SKM-1 (cell line): ENCODE data around the gene CABLES1.

Experiments
- DNase-seq: peaks from one replicate; lab custom pipeline; 2025; ENCODE audit not compliant: unreplicated experiment; lab: John Stamatoyannopoulos, UW

The CABLES1 gene

DNA sequence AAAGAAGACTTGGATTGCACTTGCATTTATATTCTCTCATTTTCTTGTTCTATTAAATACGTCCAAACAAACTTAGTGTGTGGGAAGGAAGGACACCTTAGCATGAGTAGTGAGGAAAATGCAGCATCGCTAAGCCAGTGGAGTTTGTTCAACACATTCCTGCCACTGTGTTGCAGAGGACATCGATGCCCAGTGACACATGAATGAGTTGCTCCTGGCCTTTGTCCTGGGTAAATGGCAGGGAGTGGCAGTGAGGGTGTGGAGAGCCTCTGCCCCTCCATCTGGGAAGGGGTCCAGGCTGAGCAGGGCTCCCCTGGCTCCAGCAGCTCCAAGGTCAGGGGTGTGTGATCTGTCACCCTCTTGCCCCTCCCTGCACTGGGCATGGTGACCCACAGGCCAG, 75.9 kb downstream of the CABLES1 start:
- no peak for DNase-seq

GRCh38 chr18:23212161-23212560, 76.9 kb downstream of the CABLES1 start:
- DNase-seq, result no peak

GRCh38 chr18:23213200-23213599, 77.9 kb downstream of the CABLES1 start:
- no peak for DNase-seq

- DNase-seq, result no peak
Measured at GRCh38 chr18:23217781-23218180, 82.5 kb downstream of the CABLES1 start.

DNA sequence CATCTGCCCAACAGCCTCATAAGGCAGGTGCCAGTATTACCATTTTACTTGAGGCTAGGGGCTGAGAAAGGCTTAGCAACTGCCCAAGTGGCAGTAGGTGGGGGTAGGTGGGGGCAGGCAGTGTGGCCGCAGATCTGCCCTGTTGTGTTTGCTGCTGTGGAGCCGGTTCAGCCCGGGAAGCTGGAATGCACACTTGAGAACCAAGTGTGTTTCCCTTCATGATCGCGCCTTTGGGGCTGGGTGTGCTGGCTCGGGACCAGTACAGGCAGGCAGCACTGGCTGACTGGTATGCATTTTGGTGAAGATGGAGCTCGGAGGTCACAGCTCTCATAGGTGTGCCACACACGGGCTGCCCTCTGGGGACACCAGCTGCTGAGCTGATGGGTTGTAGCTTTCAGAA, 85.1 kb downstream of the CABLES1 start:
- no peak for DNase-seq

- DNase-seq, result no peak
Measured at GRCh38 chr18:23223641-23224040, 88.4 kb downstream of the CABLES1 start.

DNA sequence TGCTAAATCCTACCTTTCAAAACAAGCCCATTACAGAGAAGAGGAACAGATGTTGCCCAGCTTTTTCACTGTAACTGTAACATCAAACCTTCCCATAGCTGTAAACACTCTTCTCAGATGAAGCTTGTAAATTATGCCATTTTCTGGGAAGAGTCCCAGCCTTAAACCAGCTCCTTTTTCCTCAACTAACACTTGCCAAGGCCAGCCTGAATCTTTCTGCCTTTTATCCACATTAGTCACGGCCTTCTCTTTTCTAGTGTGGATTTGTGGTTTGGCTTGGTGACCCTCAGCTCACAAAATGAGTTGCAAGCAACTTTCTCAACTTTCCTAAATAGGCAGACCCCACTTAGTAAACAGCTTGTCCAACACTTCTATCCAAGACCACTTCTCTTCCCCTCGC, 90.2 kb downstream of the CABLES1 start:
- no peak for DNase-seq

- no peak for DNase-seq
Measured at GRCh38 chr18:23226391-23226790, 91.1 kb downstream of the CABLES1 start.

GRCh38 chr18:23226930-23227725, 91.8 kb downstream of the CABLES1 start:
- DNase-seq, result no peak

GRCh38 chr18:23227726-23228070, 92.4 kb downstream of the CABLES1 start:
- DNase-seq, result no peak

- DNase-seq, result no peak
Measured at GRCh38 chr18:23228102-23229061, 93.1 kb downstream of the CABLES1 start.

DNA sequence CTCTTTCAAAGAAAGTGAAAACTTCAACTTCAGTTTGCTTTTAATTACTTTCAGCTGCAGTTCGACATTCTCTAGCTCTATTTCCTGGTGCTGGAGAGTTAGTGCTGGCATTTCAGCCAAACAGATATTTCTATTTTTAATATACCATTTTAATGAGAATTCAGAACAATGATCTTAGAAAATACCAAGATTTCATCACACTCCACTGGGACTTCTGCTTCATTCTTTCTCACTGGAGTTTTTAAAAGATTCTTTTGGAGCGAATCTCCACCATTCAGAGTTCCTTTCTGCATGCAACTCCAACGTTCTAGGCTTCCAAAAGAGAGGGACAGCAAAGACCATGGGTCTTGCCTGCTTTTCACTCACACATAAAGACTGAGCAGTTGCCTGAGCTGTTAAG, 94.2 kb downstream of the CABLES1 start:
- no peak for DNase-seq

GRCh38 chr18:23230686-23231085, 95.4 kb downstream of the CABLES1 start:
- no peak for DNase-seq

- DNase-seq, result peak; percentile 94
Measured at GRCh38 chr18:23231340-23232021, 96.2 kb downstream of the CABLES1 start.

GRCh38 chr18:23232331-23232730, 97.0 kb downstream of the CABLES1 start:
- DNase-seq, result no peak

GRCh38 chr18:23234619-23235018, 99.3 kb downstream of the CABLES1 start:
- no peak for DNase-seq

GRCh38 chr18:23235336-23235735, 100.1 kb downstream of the CABLES1 start:
- no peak for DNase-seq

DNA sequence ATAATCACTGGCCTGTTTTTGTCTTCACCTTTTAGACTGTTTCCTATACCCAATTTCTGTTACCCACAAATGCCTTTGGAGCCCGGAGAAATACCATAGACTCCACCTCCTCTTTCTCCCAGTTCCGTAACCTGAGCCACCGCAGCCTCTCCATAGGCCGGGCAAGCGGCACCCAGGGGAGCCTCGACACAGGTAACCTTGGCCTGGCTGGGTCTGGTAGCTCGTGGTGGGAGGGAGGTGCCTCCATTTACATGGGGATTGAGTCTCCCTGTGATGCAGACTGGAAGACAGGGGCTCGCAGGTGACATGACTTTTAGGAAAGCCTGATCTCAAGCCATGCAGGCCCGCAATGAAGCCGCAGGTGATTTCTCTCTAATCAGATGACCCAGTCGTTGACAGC, 100.6 kb downstream of the CABLES1 start:
- DNase-seq, result no peak

- no peak for DNase-seq
Measured at GRCh38 chr18:23236876-23237468, 101.7 kb downstream of the CABLES1 start.

DNA sequence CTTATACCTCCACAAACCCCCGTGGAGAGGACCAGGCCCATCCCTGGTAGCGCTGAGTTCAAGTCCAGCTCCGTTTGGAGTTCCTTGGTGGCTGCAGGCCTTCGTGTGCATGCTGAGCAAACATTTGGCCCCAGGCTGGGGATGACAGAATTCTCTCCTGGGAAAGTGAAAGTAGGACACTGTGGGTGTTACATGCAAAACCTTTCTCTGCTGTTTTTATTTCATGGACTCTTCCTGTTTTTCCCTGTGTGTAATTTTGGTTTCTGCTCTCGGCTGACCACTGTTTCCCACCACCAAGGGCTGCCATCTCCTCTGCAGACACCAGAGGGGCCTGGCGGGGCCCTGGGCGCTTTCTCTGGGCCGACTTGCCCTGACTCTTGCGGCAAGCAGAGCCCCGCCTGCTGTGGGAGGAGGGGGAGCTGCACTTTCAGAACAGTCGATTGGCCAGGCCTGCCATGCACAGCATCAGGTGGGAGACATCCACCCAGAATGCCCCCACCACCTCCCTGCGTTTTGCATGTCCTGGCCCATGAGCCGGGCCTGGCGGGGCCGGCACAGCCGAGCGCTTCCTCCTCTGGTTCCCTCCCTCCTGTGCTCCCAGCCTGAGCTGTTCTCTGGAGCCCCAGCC, 102.4 kb downstream of the CABLES1 start:
- DNase-seq, result no peak

DNA sequence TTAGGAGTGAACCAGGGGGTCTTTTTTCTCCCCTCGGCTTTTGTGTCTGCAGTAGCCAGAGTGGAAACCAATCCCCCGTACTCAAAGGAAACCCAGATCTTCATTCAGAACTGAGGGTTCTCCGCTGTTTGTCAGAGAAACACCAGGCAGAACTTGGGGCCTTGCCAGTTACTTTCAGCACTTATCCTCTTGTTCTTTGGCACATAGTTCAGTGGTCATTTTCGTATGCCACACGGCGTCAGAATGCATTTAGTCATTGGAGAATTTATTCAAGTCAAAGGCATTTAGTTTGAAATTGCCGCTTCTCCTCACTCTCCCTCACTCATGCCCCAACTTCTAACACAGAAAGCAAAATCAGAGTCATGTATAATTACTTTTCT, 102.9 kb downstream of the CABLES1 start:
- no peak for DNase-seq
